LNCaP clone FGC (cell line): Measurements from ENCODE around the gene SRGAP3.

ENCODE experiments used
- DNase-seq: peaks from one replicate; pipeline ENCODE4 v3.0.0-alpha.2; 2011; ENCODE audit warnings: low read depth
- H3K4me3 ChIP-seq: 2 replicates; pipeline ENCODE4 v1.5.1; 2011; ENCODE audit warnings: mild to moderate bottlenecking, low read depth, low read length, control low read depth
- TF ChIP-seq, protein P1 (sequence below): IDR thresholded peaks from 2 replicates; pipeline ENCODE4 v1.5.1; 2012; ENCODE audit warnings: mild to moderate bottlenecking; ENCODE audit not compliant: control insufficient read depth, insufficient read depth; ENCODE audit errors: extremely low read depth

SRGAP3 gene

GRCh38 chr3:8959668-8960067, 289.8 kb downstream of the SRGAP3 start:
- TF ChIP-seq, protein P1, sequence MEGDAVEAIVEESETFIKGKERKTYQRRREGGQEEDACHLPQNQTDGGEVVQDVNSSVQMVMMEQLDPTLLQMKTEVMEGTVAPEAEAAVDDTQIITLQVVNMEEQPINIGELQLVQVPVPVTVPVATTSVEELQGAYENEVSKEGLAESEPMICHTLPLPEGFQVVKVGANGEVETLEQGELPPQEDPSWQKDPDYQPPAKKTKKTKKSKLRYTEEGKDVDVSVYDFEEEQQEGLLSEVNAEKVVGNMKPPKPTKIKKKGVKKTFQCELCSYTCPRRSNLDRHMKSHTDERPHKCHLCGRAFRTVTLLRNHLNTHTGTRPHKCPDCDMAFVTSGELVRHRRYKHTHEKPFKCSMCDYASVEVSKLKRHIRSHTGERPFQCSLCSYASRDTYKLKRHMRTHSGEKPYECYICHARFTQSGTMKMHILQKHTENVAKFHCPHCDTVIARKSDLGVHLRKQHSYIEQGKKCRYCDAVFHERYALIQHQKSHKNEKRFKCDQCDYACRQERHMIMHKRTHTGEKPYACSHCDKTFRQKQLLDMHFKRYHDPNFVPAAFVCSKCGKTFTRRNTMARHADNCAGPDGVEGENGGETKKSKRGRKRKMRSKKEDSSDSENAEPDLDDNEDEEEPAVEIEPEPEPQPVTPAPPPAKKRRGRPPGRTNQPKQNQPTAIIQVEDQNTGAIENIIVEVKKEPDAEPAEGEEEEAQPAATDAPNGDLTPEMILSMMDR: no peak
- DNase-seq: no peak

DNA sequence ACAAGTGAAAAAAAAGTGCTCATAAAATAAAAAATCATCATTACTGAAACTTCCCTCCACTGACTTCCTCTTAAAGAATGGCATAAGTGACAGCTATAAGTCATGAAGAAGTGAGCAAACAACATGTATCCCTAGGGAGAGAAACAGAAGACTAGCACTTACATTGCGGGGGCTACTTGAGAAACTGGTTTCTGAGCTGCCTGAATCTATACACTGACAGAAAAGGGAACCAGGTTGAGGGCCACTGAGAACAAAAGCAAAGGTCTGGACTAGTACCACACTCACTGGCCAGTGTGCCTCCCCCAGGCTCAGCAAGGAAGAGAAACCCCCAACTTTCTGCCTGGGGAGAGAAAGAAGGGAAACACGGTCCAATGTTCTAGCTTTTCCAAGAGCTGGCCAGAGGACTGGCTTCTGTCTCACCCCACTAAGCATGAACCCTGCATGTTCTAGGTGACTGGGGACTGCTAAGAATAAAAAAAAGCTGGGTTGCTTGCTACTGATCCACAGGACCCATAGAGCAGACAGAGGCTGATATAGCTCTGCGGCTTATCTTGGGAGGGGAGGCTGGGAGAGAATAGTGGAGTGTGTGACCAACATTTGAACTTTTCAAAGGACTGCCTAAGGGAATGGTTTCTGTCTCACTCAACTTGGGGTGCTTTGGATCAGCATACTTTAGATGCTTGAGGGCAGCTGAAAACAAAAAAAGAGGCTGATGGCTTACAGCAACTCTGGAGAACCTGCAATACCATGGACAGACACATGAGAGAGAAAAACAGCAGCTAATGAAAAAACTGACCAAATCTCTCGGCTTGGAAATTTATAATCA, 294.3 kb downstream of the SRGAP3 start:
- no peak for DNase-seq
- TF ChIP-seq, protein P1: no peak
- no peak overlapping the region for H3K4me3 ChIP-seq

More at GRCh38 chr3:8959668-8960067, 289.8 kb downstream of the SRGAP3 start:
- H3K4me3 ChIP-seq: no peak overlapping the region

GRCh38 chr3:8953313-8953712, 296.1 kb downstream of the SRGAP3 start:
- TF ChIP-seq, protein P1: no peak
- DNase-seq: no peak

DNA sequence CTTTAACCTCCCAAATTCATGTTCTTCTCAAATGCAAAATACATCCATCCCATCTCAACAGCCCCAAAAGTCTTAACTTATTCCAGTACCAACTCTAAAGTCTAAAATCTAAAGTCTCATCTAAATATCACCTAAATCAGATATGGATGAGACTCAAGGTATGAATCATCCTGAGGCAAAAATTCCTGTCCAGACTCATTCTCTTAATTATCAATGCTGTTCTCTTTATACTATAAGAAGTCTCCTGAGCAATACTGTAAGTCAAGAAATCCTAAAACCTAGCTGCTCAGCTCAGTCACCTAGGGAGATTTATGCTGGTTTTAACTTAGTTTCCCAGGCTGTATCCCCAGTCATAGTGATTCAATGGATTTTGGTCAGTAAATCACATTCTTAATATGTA, 297.3 kb downstream of the SRGAP3 start:
- TF ChIP-seq, protein P1: no peak

More at GRCh38 chr3:8953313-8953712, 296.1 kb downstream of the SRGAP3 start:
- no peak overlapping the region for H3K4me3 ChIP-seq

DNA sequence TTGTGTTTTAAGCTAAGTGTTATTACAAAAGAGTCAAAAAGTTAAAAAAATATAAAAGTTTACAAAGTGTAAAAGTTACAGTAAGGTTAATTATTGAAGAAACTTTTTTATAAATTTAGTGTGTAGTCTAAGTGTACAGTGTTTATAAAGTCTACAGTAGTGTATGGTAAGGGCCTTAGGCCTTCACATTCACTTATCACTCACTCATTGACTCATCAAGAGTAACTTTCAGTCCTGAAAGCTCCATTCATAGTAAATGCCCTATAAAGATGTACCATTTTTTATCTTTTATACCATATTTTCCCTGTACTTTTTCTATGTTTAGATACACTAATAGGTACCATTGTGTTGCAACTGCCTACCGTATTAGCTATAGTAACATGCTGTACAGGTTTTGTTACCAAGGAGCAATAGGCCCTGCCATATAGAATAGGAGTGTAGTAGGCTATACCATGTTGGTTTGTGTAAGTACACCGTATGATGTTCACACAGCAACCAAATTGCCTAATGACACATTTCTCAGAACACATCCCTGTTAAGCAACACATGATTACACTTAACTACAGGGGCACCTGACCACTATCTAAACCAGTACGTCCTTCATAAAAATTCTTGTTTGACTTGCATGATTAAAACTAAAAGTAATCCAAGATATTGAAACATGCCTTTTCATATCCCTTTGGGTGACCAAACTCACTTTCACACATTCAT, 303.4 kb downstream of the SRGAP3 start:
- no peak overlapping the region for H3K4me3 ChIP-seq
- no peak for DNase-seq
- TF ChIP-seq, protein P1: no peak

More for the DNA sequence above, 297.3 kb downstream of the SRGAP3 start:
- H3K4me3 ChIP-seq: no peak overlapping the region
- no peak for DNase-seq

DNA sequence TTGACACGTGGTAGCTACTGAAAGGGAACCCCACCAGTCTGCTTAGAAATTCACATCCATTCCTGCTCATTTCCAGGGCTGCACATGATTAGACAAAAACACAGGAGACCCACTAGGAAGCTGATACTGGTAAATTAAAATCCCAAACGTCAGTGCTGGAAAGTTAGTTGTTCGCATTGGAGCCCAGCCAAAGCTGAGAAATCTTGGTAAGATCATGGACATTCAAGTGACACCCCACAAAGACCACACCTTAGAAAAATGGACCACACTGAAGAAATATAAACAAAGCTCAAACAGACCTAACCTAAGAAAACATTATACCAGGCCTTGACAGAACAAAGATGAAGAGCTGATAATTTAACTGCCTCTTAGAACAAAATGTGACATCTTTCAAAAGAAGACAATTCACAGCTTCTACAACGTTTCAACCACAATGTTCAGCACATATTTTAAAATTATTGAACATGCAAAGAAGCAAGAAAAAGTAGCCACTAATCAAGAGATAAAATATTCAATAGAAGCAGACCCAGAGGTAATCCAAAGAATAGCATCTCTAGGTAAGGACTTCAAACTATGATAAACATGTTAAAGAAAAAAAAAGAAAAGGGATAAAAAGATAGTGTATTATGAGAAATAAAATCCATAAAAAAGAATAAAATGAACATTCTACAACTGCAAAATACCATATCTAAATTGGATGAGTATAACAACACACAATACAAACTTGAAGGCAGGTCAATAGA, 306.5 kb downstream of the SRGAP3 start:
- TF ChIP-seq, protein P1: no peak
- no peak for DNase-seq
- H3K4me3 ChIP-seq: no peak overlapping the region
